ENCODE results near the gene TNRC6C. TPM values are rescaled to one million over a fixed set of nuclear protein-coding genes. Genes with fewer than 3 reads are reported as not detected.
"Not testable (repeated sequence)": the region's sequence is repeated elsewhere in the genome, so short reads cannot be mapped to it uniquely, and the experiment has no call there.

Gene TNRC6C
- total and polyA plus RNA-seq, 2 donors, result 11.8 to 12.0 TPM

GRCh38 chr17:77929871-77930436, 28.5 kb upstream of the TNRC6C start:
- peaks cover 49 to 90% of the 10 kb centered on the region in 2 donors for H3K4me1 ChIP-seq (ENCODE audit: control insufficient read depth in 2 of 2, insufficient read depth in 2 of 2, low read length in 2 of 2)
- H3K4me3 ChIP-seq (ENCODE audit: low read length in 2 of 2), result no peak overlapping the region
- H3K27me3 ChIP-seq (ENCODE audit: control insufficient read depth in 2 of 2, insufficient read depth in 1 of 2, low read length in 1 of 2), result peaks cover 0 to 6% of the 10 kb centered on the region in 2 donors
- peaks cover 0 to 2% of the 10 kb centered on the region in 2 donors for H3K9me3 ChIP-seq (ENCODE audit: control insufficient read depth in 2 of 2, insufficient read depth in 1 of 2, low read length in 1 of 2)
- DNase-seq (ENCODE audit: low read depth in 6 of 9, low spot score in 9 of 9), result no peak
- WGBS, result 92% methylated on average over 14 of the region's 14 CpGs
- H3K36me3 ChIP-seq (ENCODE audit: control insufficient read depth in 2 of 2, insufficient read depth in 2 of 2, low read length in 1 of 2), result no peaks in the 10 kb centered on the region
- peak overlapping the region in 1 of 2 donors; percentile 44 for H3K27ac ChIP-seq (ENCODE audit: low read depth in 1 of 2, low read length in 1 of 2)

- Histone ChIP-seq H3K4me3 (ENCODE audit: low read length in 2 of 2) (no peak overlapping the region), H3K4me1 (ENCODE audit: control insufficient read depth in 2 of 2, insufficient read depth in 2 of 2, low read length in 2 of 2) (peaks cover 57 to 92% of the 10 kb centered on the region in 2 donors), H3K27ac (ENCODE audit: low read depth in 1 of 2, low read length in 1 of 2) (peak overlapping the region in 1 of 2 donors; percentile 7), H3K9me3 (ENCODE audit: control insufficient read depth in 2 of 2, insufficient read depth in 1 of 2, low read length in 1 of 2) (no peaks in the 10 kb centered on the region), H3K27me3 (ENCODE audit: control insufficient read depth in 2 of 2, insufficient read depth in 1 of 2, low read length in 1 of 2) (peaks cover 0 to 3% of the 10 kb centered on the region in 2 donors), H3K36me3 (ENCODE audit: control insufficient read depth in 2 of 2, insufficient read depth in 2 of 2, low read length in 1 of 2) (no peaks in the 10 kb centered on the region)
- WGBS, result 74% methylated on average over 24 of the region's 24 CpGs
- no peak for DNase-seq (ENCODE audit: low read depth in 6 of 9, low spot score in 9 of 9)
Measured at GRCh38 chr17:77930780-77931768, 27.4 kb upstream of the TNRC6C start.

- H3K36me3 ChIP-seq (ENCODE audit: control insufficient read depth in 2 of 2, insufficient read depth in 2 of 2, low read length in 1 of 2), result no peaks in the 10 kb centered on the region
- 86% methylated on average over 6 of the region's 6 CpGs for WGBS
- H3K9me3 ChIP-seq (ENCODE audit: control insufficient read depth in 2 of 2, insufficient read depth in 1 of 2, low read length in 1 of 2), result peaks cover 0 to 5% of the 10 kb centered on the region in 2 donors
- no peak for DNase-seq (ENCODE audit: low read depth in 6 of 9, low spot score in 9 of 9)
- H3K4me1 ChIP-seq (ENCODE audit: control insufficient read depth in 2 of 2, insufficient read depth in 2 of 2, low read length in 2 of 2), result peaks cover 45 to 81% of the 10 kb centered on the region in 2 donors
- H3K4me3 ChIP-seq (ENCODE audit: low read length in 2 of 2), result no peak overlapping the region
- H3K27me3 ChIP-seq (ENCODE audit: control insufficient read depth in 2 of 2, insufficient read depth in 1 of 2, low read length in 1 of 2), result peaks cover 0 to 3% of the 10 kb centered on the region in 2 donors
- peak overlapping the region in 1 of 2 donors; percentile 75 for H3K27ac ChIP-seq (ENCODE audit: low read depth in 1 of 2, low read length in 1 of 2)
Measured at GRCh38 chr17:77933777-77934398, 24.6 kb upstream of the TNRC6C start.

GRCh38 chr17:77935121-77935571, 23.4 kb upstream of the TNRC6C start:
- peaks cover 0 to 7% of the 10 kb centered on the region in 2 donors for H3K9me3 ChIP-seq (ENCODE audit: control insufficient read depth in 2 of 2, insufficient read depth in 1 of 2, low read length in 1 of 2)
- peak overlapping the region in 1 of 2 donors; percentile 26 for H3K4me3 ChIP-seq (ENCODE audit: low read length in 2 of 2)
- H3K4me1 ChIP-seq (ENCODE audit: control insufficient read depth in 2 of 2, insufficient read depth in 2 of 2, low read length in 2 of 2), result peaks cover 33 to 69% of the 10 kb centered on the region in 2 donors
- H3K36me3 ChIP-seq (ENCODE audit: control insufficient read depth in 2 of 2, insufficient read depth in 2 of 2, low read length in 1 of 2), result no peaks in the 10 kb centered on the region
- DNase-seq (ENCODE audit: low read depth in 6 of 9, low spot score in 9 of 9), result peak in 2 of 9 donors; percentile 59 to 80
- peaks cover 0 to 3% of the 10 kb centered on the region in 2 donors for H3K27me3 ChIP-seq (ENCODE audit: control insufficient read depth in 2 of 2, insufficient read depth in 1 of 2, low read length in 1 of 2)
- WGBS, result 69% methylated on average over 11 of the region's 11 CpGs
- peak overlapping the region in 1 of 2 donors; percentile 88 for H3K27ac ChIP-seq (ENCODE audit: low read depth in 1 of 2, low read length in 1 of 2)

GRCh38 chr17:77935744-77936143, 22.8 kb upstream of the TNRC6C start:
- 45% methylated on average over 6 of the region's 6 CpGs for WGBS
- H3K27ac ChIP-seq (ENCODE audit: low read depth in 1 of 2, low read length in 1 of 2), result peak overlapping the region in 1 of 2 donors; percentile 29
- H3K36me3 ChIP-seq (ENCODE audit: control insufficient read depth in 2 of 2, insufficient read depth in 2 of 2, low read length in 1 of 2); H3K4me3 ChIP-seq (ENCODE audit: low read length in 2 of 2); H3K27me3 ChIP-seq (ENCODE audit: control insufficient read depth in 2 of 2, insufficient read depth in 1 of 2, low read length in 1 of 2): not testable (repeated sequence)
- H3K9me3 ChIP-seq (ENCODE audit: control insufficient read depth in 2 of 2, insufficient read depth in 1 of 2, low read length in 1 of 2), result peaks cover 0 to 11% of the 10 kb centered on the region in 2 donors
- peaks cover 29 to 64% of the 10 kb centered on the region in 2 donors for H3K4me1 ChIP-seq (ENCODE audit: control insufficient read depth in 2 of 2, insufficient read depth in 2 of 2, low read length in 2 of 2)
- peak in 1 of 9 donors; percentile 48 for DNase-seq (ENCODE audit: low read depth in 6 of 9, low spot score in 9 of 9)

GRCh38 chr17:77936881-77937280, 21.6 kb upstream of the TNRC6C start:
- Histone ChIP-seq H3K4me3 (ENCODE audit: low read length in 2 of 2) (no peak overlapping the region), H3K27me3 (ENCODE audit: control insufficient read depth in 2 of 2, insufficient read depth in 1 of 2, low read length in 1 of 2) (no peaks in the 10 kb centered on the region), H3K36me3 (ENCODE audit: control insufficient read depth in 2 of 2, insufficient read depth in 2 of 2, low read length in 1 of 2) (no peaks in the 10 kb centered on the region), H3K4me1 (ENCODE audit: control insufficient read depth in 2 of 2, insufficient read depth in 2 of 2, low read length in 2 of 2) (peaks cover 28 to 54% of the 10 kb centered on the region in 2 donors), H3K27ac (ENCODE audit: low read depth in 1 of 2, low read length in 1 of 2) (no peak overlapping the region), H3K9me3 (ENCODE audit: control insufficient read depth in 2 of 2, insufficient read depth in 1 of 2, low read length in 1 of 2) (peaks cover 0 to 14% of the 10 kb centered on the region in 2 donors)
- 98% methylated on average over 10 of the region's 10 CpGs for WGBS
- DNase-seq (ENCODE audit: low read depth in 6 of 9, low spot score in 9 of 9), result no peak

- Histone ChIP-seq H3K27ac (ENCODE audit: low read depth in 1 of 2, low read length in 1 of 2) (no peak overlapping the region), H3K4me3 (ENCODE audit: low read length in 2 of 2) (no peak overlapping the region), H3K36me3 (ENCODE audit: control insufficient read depth in 2 of 2, insufficient read depth in 2 of 2, low read length in 1 of 2) (no peaks in the 10 kb centered on the region), H3K4me1 (ENCODE audit: control insufficient read depth in 2 of 2, insufficient read depth in 2 of 2, low read length in 2 of 2) (peaks cover 5 to 30% of the 10 kb centered on the region in 2 donors), H3K27me3 (ENCODE audit: control insufficient read depth in 2 of 2, insufficient read depth in 1 of 2, low read length in 1 of 2) (peaks cover 0 to 2% of the 10 kb centered on the region in 2 donors), H3K9me3 (ENCODE audit: control insufficient read depth in 2 of 2, insufficient read depth in 1 of 2, low read length in 1 of 2) (peaks cover 0 to 14% of the 10 kb centered on the region in 2 donors)
- WGBS, result 99% methylated on average over 7 of the region's 7 CpGs
- DNase-seq (ENCODE audit: low read depth in 6 of 9, low spot score in 9 of 9), result no peak
Measured at GRCh38 chr17:77941004-77941403, 17.5 kb upstream of the TNRC6C start.

- whole genome bisulfite sequencing, result 94% methylated on average over 11 of the region's 11 CpGs
- peaks cover 0 to 13% of the 10 kb centered on the region in 2 donors for H3K9me3 ChIP-seq (ENCODE audit: control insufficient read depth in 2 of 2, insufficient read depth in 1 of 2, low read length in 1 of 2)
- peaks cover 0 to 17% of the 10 kb centered on the region in 2 donors for H3K4me1 ChIP-seq (ENCODE audit: control insufficient read depth in 2 of 2, insufficient read depth in 2 of 2, low read length in 2 of 2)
- no peak overlapping the region for H3K4me3 ChIP-seq (ENCODE audit: low read length in 2 of 2)
- peaks cover 0 to 2% of the 10 kb centered on the region in 2 donors for H3K27me3 ChIP-seq (ENCODE audit: control insufficient read depth in 2 of 2, insufficient read depth in 1 of 2, low read length in 1 of 2)
- DNase-seq (ENCODE audit: low read depth in 6 of 9, low spot score in 9 of 9), result no peak
- H3K27ac ChIP-seq (ENCODE audit: low read depth in 1 of 2, low read length in 1 of 2), result no peak overlapping the region
- no peaks in the 10 kb centered on the region for H3K36me3 ChIP-seq (ENCODE audit: control insufficient read depth in 2 of 2, insufficient read depth in 2 of 2, low read length in 1 of 2)
Measured at GRCh38 chr17:77942112-77942988, 16.2 kb upstream of the TNRC6C start.

Data from thymus (tissue), 11 donors.